HCT116 (cell line): Measurements from ENCODE around the gene RANBP17. TPM values are rescaled to one million over a fixed set of nuclear protein-coding genes. Genes with fewer than 3 reads are reported as not detected.

Experiments used
- ATAC-seq: fragments of 200-7000 bp; cut with Tn5 transposase; 2 replicates; pipeline ENCODE4 v1.9.1; 2020; ENCODE audit warnings: mild to moderate bottlenecking, moderate library complexity
- BruUV-seq: library from RNA; stranded (reverse); fragments of 400-500 nt; replicated peaks from 2 replicates; lab custom pipeline; 2021; lab: Mats Ljungman, UMichigan
- CTCF ChIA-PET: fragments of 300-600 bp; sonication (Branson Sonifier 250); formaldehyde crosslinking; loops from one replicate; lab custom pipeline; 2021; ENCODE audit warnings: antibody characterized with exemption; lab: Charles Lee
- POLR2A ChIA-PET: fragments of 300-600, 350-600 bp; sonication (Branson Sonifier 250); formaldehyde crosslinking; loops from one replicate; lab custom pipeline; 2021; ENCODE audit warnings: antibody characterized with exemption; lab: Charles Lee
- RAD21 ChIA-PET, 2 experiments: fragments of 300-600 bp; sonication (Branson Sonifier 250); formaldehyde crosslinking; loops; one replicate each; lab custom pipeline; 2023; ENCODE audit warnings: low total read pairs in 2 of 2; ENCODE audit not compliant: uncharacterized antibody in 2 of 2, unreplicated experiment in 2 of 2, low non-redundant PET in 1 of 2; lab: Charles Lee
- DNase-seq: peaks from one replicate; pipeline ENCODE4 v3.0.0-alpha.2; 2010; ENCODE audit warnings: low read depth, low spot score
- H2AFZ ChIP-seq: fragments of 200-600 bp; shearing (Covaris generic), sonication (generic); 2 replicates; pipeline ENCODE4 v1.6.1; 2017; ENCODE audit warnings: low read depth, mixed run types, mixed read lengths, antibody characterized with exemption, low read length; ENCODE audit not compliant: poor library complexity, severe bottlenecking
- H3K27ac ChIP-seq: 2 replicates; pipeline ENCODE4 v1.5.1; 2012; ENCODE audit warnings: low read depth, low read length
- H3K27me3 ChIP-seq: fragments of 200-600 bp; sonication (generic); 2 replicates; pipeline ENCODE4 v1.6.1; 2016; ENCODE audit warnings: mixed run types, low read length, mixed read lengths; ENCODE audit not compliant: insufficient read depth
- H3K36me3 ChIP-seq, 2 experiments: fragments of 200-500 bp in 1 of 2; fragments of 200-600 bp in 1 of 2; sonication (Bioruptor generic) in 1 of 2; sonication (generic) in 1 of 2; 2 replicates each; pipeline versions ENCODE4 v1.5.1 to v1.6.1; 2014 to 2016; ENCODE audit warnings: low read length in 2 of 2, inconsistent platforms in 1 of 2, mixed read lengths in 1 of 2, mixed run types in 1 of 2; ENCODE audit not compliant: insufficient read depth in 2 of 2, control insufficient read depth in 1 of 2
- H3K4me1 ChIP-seq, 2 experiments: fragments of 200-600 bp in 1 of 2; sonication (generic) in 1 of 2; 2 replicates each; pipeline versions ENCODE4 v1.5.1 to v1.6.1; 2012 to 2017; ENCODE audit warnings: low read length in 2 of 2, inconsistent platforms in 1 of 2, mild to moderate bottlenecking in 1 of 2, mixed read lengths in 1 of 2, mixed run types in 1 of 2, moderate library complexity in 1 of 2; ENCODE audit not compliant: insufficient read depth in 2 of 2, control insufficient read depth in 1 of 2
- H3K4me2 ChIP-seq: fragments of 200-600 bp; sonication (generic); 2 replicates; pipeline ENCODE4 v1.6.1; 2017; ENCODE audit warnings: mixed run types, low read length, mixed read lengths
- H3K4me3 ChIP-seq, 2 experiments: fragments of 200-600 bp in 1 of 2; sonication (generic) in 1 of 2; replicated peaks in 1 of 2; 2 replicates each; pipeline ENCODE4 v1.5.1; 2011 to 2016; ENCODE audit warnings: low read length in 2 of 2, control low read depth in 1 of 2, low read depth in 1 of 2, mild to moderate bottlenecking in 1 of 2, mixed read lengths in 1 of 2, mixed run types in 1 of 2
- H3K79me2 ChIP-seq: fragments of 200-600 bp; sonication (generic); 2 replicates; pipeline ENCODE4 v1.6.1; 2017; ENCODE audit warnings: mild to moderate bottlenecking, mixed run types, low read length, moderate library complexity, mixed read lengths; ENCODE audit not compliant: insufficient read depth
- H3K9ac ChIP-seq: fragments of 200-600 bp; sonication (generic); 2 replicates; pipeline ENCODE4 v1.6.1; 2016; ENCODE audit warnings: low read length, mixed read lengths
- H3K9me2 ChIP-seq: fragments of 200-600 bp; sonication (generic), shearing (Covaris generic); 2 replicates; pipeline ENCODE4 v1.6.1; 2017; ENCODE audit warnings: mixed run types, mild to moderate bottlenecking, moderate library complexity; ENCODE audit not compliant: insufficient read depth
- H3K9me3 ChIP-seq, 2 experiments: fragments of 200-500 bp in 1 of 2; fragments of 200-600 bp in 1 of 2; sonication (Bioruptor generic) in 1 of 2; sonication (generic) in 1 of 2; 2 replicates each; pipeline ENCODE4 v1.6.1; 2014 to 2017; ENCODE audit warnings: low read length in 2 of 2, mixed read lengths in 2 of 2, inconsistent platforms in 1 of 2, low read depth in 1 of 2, mild to moderate bottlenecking in 1 of 2, mixed run types in 1 of 2, moderate library complexity in 1 of 2; ENCODE audit not compliant: control insufficient read depth in 1 of 2, insufficient read depth in 1 of 2
- H4K20me1 ChIP-seq: fragments of 200-600 bp; sonication (generic), shearing (Covaris generic); 2 replicates; pipeline ENCODE4 v1.6.1; 2017; ENCODE audit warnings: mixed run types, mild to moderate bottlenecking, moderate library complexity; ENCODE audit not compliant: insufficient read depth
- CBX3 ChIP-seq: IDR thresholded peaks from 2 replicates; pipeline ENCODE4 v1.6.1; 2012; ENCODE audit warnings: low read depth
- EGR1 ChIP-seq: IDR thresholded peaks from 2 replicates; pipeline ENCODE4 v1.6.1; 2012; ENCODE audit warnings: low read depth
- ELF1 ChIP-seq: IDR thresholded peaks from 2 replicates; pipeline ENCODE4 v1.6.1; 2012; ENCODE audit warnings: low read depth, borderline replicate concordance
- EZH2 ChIP-seq: fragments of 200-600 bp; sonication (generic); IDR thresholded peaks from 2 replicates; pipeline ENCODE4 v1.6.1; 2017; ENCODE audit warnings: antibody characterized with exemption, mixed run types
- EZH2phosphoT487 ChIP-seq: fragments of 200-600 bp; IDR thresholded peaks from 2 replicates; pipeline ENCODE4 v1.6.1; 2018; ENCODE audit warnings: antibody characterized with exemption, borderline replicate concordance
- FOSL1 ChIP-seq: IDR thresholded peaks from 2 replicates; pipeline ENCODE4 v1.6.1; 2012; ENCODE audit warnings: low read depth
- POLR2A ChIP-seq: IDR thresholded peaks from 2 replicates; pipeline ENCODE4 v1.7.0; 2011; ENCODE audit warnings: borderline replicate concordance; ENCODE audit not compliant: insufficient read depth, insufficient read length; ENCODE audit errors: extremely low read depth
- SP1 ChIP-seq: IDR thresholded peaks from 2 replicates; pipeline ENCODE4 v1.6.1; 2012; ENCODE audit warnings: low read depth
- SRF ChIP-seq: IDR thresholded peaks from 2 replicates; pipeline ENCODE4 v1.6.1; 2012; ENCODE audit warnings: low read depth
- YY1 ChIP-seq: IDR thresholded peaks from 2 replicates; pipeline ENCODE4 v1.6.1; 2011; ENCODE audit warnings: low read length, low read depth, moderate library complexity, mild to moderate bottlenecking; ENCODE audit not compliant: insufficient replicate concordance; ENCODE audit errors: extremely low read depth
- intact Hi-C: fragments of 100-400 bp; cut with micrococcal nuclease; formaldehyde crosslinking; loops from 2 replicates; pipeline ENCODE4 v1.10.0; 2022
- total RNA-seq: library from RNA; stranded (reverse); gene quantifications from one replicate; pipeline ENCODE4 v1.2.1, GENCODE V29; 2021; ENCODE audit not compliant: unreplicated experiment
- TF ChIP-seq, protein P1 (sequence below): IDR thresholded peaks from 2 replicates; pipeline ENCODE4 v1.6.1; 2012; ENCODE audit warnings: low read depth
- TF ChIP-seq, protein P2 (sequence below), 3 experiments: fragments of 200-600 bp in 1 of 3; sonication (generic) in 1 of 3; IDR thresholded peaks in 2 of 3; conservative IDR thresholded peaks in 1 of 3; 2 replicates each; pipeline ENCODE4 v1.5.1; 2012 to 2017; ENCODE audit warnings: low read depth in 2 of 3, low read length in 2 of 3, antibody characterized with exemption in 1 of 3, borderline replicate concordance in 1 of 3, control low read depth in 1 of 3, mild to moderate bottlenecking in 1 of 3, mixed read lengths in 1 of 3, mixed run types in 1 of 3, moderate library complexity in 1 of 3; ENCODE audit not compliant: insufficient read depth in 1 of 3

Gene RANBP17
- total RNA-seq, 1 experiment from 2014 or later: 18.2 TPM

DNA sequence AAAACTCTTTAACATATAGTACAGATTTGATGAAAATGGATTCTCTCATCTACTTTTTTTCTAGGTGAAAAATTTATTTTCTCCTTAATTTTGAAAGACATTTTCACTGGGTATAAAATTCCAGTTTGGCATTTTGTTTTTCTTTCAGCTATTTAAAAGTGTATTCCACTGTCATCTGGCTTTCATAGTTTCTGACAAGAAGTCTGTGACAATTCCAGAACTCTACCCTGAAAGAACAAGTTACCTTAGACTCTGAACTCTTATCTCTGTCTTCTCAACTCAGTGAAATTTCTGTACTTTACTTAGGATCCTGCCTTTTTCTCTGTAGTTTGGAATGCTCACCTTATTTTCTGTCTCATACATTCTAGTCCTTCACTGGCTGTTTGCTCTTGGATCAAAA is 161.7 kb downstream of the RANBP17 start:
- no peak for ATAC-seq
- Histone ChIP-seq H3K27me3 (no peaks in the 10 kb centered on the region), H3K9ac (no peak overlapping the region), H2AFZ (no peak overlapping the region), H3K4me1 (no peaks in the 10 kb centered on the region), H3K4me3 (no peak overlapping the region), H3K36me3 (no peaks in the 10 kb centered on the region), H3K9me2 (no peaks in the 10 kb centered on the region), H3K27ac (no peak overlapping the region), H3K79me2 (no peaks in the 10 kb centered on the region), H3K4me2 (no peak overlapping the region), H4K20me1 (no peaks in the 10 kb centered on the region), H3K9me3 (peaks cover 0 to 7% of the 10 kb centered on the region in 2 experiments; a peak in 1 of 4 replicates)
- CTCF ChIA-PET: no interaction called here
- DNase-seq: no peak
- intact Hi-C loops: no loop called here
- POLR2A ChIA-PET: no interaction called here
- RAD21 ChIA-PET: no interaction called here
- no TSS peak for BruUV-seq
- TF ChIP-seq EZH2phosphoT487: no peak
- TF ChIP-seq, protein P1, sequence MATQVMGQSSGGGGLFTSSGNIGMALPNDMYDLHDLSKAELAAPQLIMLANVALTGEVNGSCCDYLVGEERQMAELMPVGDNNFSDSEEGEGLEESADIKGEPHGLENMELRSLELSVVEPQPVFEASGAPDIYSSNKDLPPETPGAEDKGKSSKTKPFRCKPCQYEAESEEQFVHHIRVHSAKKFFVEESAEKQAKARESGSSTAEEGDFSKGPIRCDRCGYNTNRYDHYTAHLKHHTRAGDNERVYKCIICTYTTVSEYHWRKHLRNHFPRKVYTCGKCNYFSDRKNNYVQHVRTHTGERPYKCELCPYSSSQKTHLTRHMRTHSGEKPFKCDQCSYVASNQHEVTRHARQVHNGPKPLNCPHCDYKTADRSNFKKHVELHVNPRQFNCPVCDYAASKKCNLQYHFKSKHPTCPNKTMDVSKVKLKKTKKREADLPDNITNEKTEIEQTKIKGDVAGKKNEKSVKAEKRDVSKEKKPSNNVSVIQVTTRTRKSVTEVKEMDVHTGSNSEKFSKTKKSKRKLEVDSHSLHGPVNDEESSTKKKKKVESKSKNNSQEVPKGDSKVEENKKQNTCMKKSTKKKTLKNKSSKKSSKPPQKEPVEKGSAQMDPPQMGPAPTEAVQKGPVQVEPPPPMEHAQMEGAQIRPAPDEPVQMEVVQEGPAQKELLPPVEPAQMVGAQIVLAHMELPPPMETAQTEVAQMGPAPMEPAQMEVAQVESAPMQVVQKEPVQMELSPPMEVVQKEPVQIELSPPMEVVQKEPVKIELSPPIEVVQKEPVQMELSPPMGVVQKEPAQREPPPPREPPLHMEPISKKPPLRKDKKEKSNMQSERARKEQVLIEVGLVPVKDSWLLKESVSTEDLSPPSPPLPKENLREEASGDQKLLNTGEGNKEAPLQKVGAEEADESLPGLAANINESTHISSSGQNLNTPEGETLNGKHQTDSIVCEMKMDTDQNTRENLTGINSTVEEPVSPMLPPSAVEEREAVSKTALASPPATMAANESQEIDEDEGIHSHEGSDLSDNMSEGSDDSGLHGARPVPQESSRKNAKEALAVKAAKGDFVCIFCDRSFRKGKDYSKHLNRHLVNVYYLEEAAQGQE: no peak
- 0 out of 2 replicates have a peak, but pooled peaks have one; percentile 31 for TF ChIP-seq CBX3
- TF ChIP-seq, all 23 proteins: peak for 1

- no TSS peak for BruUV-seq
- ChIA-PET CTCF (no interaction called here), POLR2A (no interaction called here), RAD21 (no interaction called here)
- TF ChIP-seq EGR1 (no peak), EZH2phosphoT487 (no peak), POLR2A (no peak), ELF1 (no peak), CBX3 (no peak), SRF (no peak), SP1 (no peak), YY1 (no peak), EZH2 (no peak), FOSL1 (no peak)
- TF ChIP-seq, protein P2, sequence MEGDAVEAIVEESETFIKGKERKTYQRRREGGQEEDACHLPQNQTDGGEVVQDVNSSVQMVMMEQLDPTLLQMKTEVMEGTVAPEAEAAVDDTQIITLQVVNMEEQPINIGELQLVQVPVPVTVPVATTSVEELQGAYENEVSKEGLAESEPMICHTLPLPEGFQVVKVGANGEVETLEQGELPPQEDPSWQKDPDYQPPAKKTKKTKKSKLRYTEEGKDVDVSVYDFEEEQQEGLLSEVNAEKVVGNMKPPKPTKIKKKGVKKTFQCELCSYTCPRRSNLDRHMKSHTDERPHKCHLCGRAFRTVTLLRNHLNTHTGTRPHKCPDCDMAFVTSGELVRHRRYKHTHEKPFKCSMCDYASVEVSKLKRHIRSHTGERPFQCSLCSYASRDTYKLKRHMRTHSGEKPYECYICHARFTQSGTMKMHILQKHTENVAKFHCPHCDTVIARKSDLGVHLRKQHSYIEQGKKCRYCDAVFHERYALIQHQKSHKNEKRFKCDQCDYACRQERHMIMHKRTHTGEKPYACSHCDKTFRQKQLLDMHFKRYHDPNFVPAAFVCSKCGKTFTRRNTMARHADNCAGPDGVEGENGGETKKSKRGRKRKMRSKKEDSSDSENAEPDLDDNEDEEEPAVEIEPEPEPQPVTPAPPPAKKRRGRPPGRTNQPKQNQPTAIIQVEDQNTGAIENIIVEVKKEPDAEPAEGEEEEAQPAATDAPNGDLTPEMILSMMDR (IDR thresholded peaks at IDR 0.05 in 2 of 3, conservative IDR thresholded peaks at IDR 0.05 in 1 of 3; ENCODE audit: borderline replicate concordance in 1 of 3, insufficient read depth in 1 of 3, low read depth in 2 of 3, low read length in 2 of 3): no peak
- H3K36me3 ChIP-seq: no peaks in the 10 kb centered on the region
- H3K27ac ChIP-seq: no peak overlapping the region
- no peak overlapping the region for H3K9ac ChIP-seq
- no peaks in the 10 kb centered on the region for H3K4me1 ChIP-seq
- no peak overlapping the region for H3K4me3 ChIP-seq
- H3K9me2 ChIP-seq: no peaks in the 10 kb centered on the region
- intact Hi-C loops: no loop called here
- no peak overlapping the region for H2AFZ ChIP-seq
- H4K20me1 ChIP-seq: no peaks in the 10 kb centered on the region
- ATAC-seq (no peak), DNase-seq (no peak)
- no peaks in the 10 kb centered on the region for H3K27me3 ChIP-seq
- H3K79me2 ChIP-seq: no peaks in the 10 kb centered on the region
- H3K9me3 ChIP-seq: peaks cover 0 to 7% of the 10 kb centered on the region in 2 experiments; a peak in 1 of 4 replicates
- H3K4me2 ChIP-seq: no peak overlapping the region
Measured at GRCh38 chr5:171024084-171024483, 162.3 kb downstream of the RANBP17 start.
